SW 1271 (cell line): ENCODE results near the gene CHSY3.

Experiments
- DNase-seq, 2 experiments: peaks; one replicate each; lab custom pipeline; 2025; lab: John Stamatoyannopoulos, UW

CHSY3 gene

DNA sequence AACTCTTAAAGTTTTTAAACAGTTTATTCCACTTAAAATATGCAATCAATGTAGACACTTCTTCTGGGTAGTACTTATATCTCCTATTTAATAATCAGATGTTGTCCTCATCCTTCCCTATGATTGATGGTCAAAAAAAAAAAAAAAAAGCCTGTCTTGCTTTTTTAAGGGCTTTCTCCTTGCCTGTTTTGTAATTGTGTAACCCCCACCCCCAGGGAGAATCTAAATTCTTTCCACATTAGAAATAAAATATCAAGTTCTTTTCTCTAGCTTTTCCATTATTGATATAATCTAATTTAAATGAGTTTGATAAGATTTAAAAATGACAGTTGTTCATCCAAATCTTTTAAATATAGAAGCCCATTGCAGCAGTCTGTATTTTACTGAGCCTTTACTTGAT is 119.7 kb downstream of the CHSY3 start:
- DNase-seq, result no peak

DNA sequence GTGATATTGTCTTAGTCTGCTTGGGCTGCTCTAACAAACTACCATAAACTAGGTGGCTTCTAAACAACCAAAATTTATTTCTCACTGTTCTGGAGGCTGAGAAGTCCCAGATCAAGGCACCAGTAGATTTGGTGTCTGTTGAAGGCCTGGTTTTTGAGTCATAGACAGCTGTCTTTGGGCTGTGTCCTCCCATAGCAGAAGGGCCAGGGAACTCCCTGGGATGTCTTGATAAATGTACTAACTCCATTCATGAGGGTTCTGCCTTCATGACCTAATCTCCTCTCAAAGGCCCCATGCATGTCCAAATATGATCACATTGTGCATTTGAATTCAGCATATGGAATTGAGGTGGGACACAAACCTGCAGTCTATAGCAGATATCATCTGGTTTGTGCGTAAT is 121.2 kb downstream of the CHSY3 start:
- DNase-seq, result no peak

DNA sequence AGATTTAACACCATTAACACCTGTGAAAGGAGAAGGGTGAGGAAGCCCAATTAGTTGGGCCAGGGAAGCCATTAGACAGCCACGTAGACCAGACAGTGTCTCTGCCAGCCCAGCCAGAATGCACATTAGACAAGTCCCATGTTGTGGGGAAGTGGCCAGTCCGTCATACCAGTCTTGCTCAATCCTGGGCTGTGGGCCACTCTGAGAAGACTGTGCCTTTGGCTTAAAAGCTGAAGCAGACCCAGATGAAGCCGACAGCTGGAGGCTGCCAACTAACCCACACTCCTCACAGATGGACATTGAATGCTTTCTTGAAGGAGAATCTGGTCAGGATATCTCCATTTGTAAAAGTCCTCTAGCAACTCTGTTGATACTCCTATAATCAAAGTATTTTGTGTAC is 128.5 kb downstream of the CHSY3 start:
- no peak for DNase-seq

DNA sequence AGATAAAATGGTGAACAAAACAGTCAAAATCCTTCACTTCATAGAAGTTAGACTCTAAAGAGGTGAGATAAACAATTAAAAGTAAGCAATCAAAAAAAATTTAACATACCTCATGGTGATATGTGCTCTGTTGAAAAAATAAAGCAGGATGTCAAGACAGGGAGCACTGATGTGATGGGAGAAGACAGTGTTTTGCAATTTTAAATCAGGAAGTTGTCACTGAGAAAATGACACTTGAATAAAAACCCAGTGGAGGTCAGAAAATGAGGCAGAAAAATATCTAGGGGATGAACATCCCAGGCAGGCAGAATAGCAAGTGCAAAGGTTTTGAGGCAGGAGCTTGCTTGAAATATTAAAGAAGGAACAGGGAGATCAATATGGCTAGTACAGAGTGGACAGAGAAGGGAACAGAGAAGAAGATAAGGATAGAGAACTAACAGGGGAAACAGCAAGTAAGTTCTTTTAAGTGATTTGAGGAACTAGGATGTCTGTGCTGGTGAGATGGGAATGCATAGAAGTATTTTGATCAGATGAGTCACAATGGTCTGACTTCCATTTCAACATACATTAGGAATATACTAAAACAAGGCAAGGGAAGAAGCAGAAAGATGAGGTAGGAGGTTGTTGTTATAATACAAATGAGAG is 130.4 kb downstream of the CHSY3 start:
- peak in 1 of 2 experiments; percentile 26 for DNase-seq

DNA sequence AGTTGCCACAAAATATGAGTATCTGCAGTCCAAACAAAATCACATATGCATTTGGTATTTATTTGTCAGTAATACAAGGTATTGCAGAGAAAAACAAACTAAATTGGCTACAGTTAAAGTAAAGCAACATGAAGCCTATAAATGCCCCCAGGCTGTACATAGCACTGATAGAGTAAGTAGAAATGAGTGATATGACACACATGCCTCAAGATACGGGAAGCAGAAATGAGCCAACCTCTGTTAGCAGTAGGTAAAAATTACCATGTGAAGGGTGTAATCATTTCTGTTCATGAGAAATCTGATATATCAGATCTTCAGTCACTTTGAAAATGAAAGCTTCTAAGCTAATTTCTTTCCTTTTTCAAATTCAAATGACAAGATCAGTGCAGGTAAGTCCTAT is 131.1 kb downstream of the CHSY3 start:
- DNase-seq, result no peak

DNA sequence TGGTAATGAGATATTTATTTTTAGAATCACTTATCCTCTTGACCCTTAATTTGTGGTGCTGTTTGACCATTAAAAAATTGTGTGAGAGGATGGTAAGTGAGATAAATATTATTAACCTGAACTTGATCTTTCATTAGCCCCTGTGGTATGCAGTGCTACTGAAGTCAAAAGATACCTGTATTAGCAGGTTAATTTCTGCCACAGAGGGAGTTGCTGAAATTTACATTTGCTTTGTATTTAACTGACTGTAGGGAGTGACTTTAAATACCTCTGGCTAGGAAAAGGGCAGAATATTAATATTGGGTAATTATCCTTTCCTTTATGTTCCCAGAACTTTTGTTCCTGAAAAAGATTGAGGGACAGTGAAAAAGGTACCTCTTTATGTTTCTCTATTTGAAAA is 133.6 kb downstream of the CHSY3 start:
- DNase-seq, result no peak

DNA sequence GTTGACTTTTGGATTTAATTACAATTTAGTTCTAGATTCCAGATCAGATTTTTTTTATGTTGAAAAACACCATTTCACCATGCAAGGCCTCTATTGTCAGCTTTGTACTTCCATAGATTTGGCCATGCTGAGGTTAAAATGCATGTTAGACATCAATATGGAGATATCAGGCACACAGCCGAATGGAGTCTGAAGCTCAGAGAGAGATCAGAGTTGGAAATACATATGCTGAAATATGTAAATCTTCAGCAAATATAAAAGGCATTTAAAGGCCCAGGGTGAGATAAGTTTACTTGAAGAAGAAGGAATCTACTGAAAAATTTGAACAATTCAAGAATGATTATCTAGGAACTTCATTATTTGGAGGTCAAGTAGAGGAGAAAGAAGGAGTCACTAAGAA is 139.6 kb downstream of the CHSY3 start:
- DNase-seq, result no peak

DNA sequence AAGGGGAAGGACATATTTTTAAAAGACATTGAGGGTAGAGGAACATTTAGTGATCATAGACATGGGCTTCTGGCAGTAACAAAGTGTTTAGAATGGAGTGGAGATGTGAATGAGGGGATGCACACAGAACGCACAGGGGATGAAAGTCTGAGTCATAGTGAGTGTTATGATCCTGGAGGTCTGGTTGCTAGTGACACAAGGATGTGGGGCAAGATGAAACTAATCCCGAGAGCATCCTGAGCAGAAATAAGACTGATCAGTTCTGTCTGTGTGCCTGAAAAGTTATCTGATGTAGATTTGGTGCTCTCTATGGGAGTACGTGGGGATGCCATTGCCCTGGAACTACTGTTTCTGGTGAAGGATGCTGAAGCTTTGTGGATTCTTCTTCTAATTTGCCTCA is 141.1 kb downstream of the CHSY3 start:
- no peak for DNase-seq

DNA sequence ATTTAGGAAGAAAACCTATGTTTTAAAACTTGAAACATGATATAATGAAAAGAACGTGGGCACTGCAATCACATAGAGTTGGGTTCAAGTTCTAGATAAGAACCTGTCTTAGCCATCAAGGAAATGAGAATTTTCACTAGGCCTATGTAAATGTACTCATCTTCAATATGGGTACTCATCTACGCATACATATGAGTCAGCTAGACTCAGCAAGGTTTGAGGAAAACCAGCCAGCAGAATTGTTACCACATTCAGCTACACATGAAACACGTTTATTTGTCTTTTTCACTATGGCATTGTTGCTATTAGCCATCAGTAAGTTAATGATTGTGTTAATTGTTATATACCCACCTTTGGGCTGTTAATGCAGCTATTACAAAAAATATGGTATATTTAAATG is 146.3 kb downstream of the CHSY3 start:
- DNase-seq, result no peak

DNA sequence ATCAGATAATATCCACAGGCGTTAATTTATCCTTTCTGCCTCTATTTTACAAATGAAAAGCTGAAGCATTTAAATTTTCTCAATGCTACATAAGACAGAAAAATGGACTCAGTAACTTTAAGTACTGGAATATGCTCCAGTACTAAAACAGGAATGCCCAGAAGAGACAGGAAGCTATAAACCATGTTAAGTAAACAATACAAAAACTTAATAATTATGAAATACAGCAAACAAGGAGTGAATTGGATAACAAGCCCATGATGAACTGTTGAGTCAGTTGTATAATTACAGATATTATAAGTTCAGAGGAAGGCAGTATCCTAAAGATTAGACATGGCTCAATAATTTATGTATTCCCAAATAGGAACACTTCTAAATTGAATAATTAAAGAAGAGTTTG is 148.5 kb downstream of the CHSY3 start:
- no peak for DNase-seq

DNA sequence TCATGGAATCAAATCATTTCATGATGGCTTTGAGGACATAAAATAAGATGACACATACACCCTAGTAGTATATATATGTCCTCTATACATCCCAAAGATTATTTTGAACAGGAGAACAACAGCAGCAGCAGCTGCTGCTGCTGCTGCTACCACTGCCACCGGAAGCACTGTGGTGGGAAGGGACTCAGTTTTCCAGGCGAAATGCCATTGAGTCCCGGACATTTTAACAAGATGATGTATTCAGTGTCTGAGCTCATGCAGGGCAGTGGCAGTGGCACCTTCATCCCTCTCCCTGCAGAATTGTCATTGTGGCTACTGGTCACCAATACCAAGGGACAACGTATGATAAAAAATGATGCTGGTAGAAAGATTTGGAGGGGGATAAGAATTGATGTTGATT is 151.3 kb downstream of the CHSY3 start:
- DNase-seq, result no peak

DNA sequence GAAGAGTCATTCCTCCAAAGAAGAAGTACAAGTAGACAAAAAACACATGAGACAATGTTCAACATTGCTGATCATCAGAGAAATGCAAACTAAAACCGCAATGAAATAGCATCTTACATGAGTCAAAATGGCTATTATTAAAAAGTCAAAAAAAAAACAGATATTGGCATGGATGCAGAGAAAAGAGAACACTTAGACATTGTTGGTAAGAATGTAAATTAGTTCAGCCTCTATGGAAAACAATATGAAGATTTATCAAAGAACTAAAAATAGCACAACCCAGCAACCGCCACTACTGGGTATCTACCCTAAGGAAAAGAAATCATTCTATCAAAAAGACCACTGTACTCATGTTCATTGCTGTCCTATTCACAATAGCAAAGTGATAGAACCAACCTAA is 157.5 kb downstream of the CHSY3 start:
- no peak for DNase-seq

DNA sequence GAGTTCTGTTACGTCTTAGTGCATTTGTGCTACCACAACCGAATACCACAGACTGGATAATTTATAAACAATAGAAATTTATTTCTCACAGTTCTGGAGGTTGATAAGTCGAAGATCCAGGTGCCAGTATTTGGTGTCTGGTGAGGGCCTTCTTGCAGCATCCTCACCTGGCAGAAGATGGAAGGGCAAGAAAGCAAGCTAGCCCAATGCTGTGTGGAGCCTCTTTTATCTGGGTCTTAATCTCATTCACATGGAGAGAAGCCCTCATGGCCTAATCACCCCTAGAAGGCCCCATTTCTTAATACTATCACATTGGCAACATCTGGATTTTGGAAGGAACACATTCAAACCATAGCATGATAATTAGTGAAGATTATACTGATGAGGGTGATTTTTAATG is 159.3 kb downstream of the CHSY3 start:
- no peak for DNase-seq

DNA sequence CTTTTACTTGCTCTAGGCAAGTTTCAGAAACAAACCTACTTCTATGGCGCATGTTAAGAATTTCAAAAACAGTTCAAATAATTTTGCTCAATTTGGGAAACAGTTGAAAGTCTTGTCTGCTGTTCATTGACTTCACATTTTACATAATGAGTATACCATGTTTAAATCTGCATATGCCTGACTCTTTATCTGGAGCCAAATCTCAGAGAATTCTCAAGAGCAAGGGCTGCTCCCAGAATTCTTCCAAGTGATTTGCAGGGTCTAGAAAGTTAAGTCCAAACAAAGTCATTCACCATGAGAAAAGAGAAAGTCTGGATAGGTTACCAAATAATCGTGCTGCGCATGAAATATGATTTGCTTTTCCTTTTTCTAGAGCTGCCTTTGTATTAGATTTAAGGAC is 160.2 kb downstream of the CHSY3 start:
- no peak for DNase-seq

DNA sequence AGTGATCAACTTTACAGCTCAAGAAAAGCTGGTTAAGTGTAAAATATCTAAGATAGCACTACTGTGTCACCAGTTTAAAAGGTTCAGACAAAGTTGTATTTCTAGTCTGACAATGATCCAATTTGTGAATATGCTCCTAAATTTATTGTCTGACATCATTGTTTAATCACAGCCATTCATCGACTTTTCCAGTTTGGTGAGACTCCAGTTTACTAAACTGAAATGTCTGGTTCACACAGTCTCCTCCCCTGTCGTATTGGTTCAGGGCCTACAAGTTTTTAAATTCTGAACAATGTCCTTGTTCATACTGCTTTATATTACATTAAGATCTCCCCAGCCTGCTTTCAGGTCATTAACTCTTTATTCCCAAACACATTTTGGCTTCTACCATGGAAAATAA is 161.4 kb downstream of the CHSY3 start:
- DNase-seq, result no peak

DNA sequence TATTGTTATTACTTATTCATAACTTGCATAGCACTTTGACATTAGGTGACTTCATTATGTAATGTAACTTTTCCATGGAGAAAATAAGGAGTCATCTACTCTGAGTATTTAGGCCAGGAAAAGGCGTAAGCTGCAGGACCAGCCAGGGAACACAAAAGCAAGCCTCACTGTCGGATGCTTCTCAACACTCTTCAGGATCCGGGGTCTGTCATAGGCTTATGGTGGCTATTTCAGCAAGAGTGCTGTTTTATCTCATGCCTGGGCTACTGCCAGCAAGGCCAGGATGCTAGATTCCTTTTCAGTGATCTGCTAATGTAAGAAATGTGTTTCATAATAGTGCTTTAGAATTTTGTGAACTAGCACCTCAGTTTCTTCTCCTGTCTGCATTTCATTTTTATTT is 162.4 kb downstream of the CHSY3 start:
- no peak for DNase-seq

DNA sequence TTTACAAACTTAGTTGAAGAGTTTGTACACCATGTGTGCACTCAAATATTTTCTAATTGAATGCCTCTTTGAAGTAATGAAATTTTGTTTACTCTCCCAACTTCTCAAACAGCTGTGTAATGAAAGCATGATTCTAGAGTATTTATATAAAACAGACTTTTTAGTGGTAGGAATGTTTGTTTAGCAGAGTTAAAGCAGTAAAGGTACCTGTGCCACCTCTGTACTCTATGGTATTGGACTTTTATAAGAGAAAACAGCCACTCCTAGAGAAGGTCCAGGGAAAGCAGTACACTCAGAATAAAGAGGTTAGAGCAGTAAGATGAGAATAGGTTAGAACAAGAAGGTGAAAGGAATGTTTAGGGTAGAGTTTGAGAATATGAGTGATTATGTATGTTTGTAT is 163.1 kb downstream of the CHSY3 start:
- DNase-seq, result no peak

DNA sequence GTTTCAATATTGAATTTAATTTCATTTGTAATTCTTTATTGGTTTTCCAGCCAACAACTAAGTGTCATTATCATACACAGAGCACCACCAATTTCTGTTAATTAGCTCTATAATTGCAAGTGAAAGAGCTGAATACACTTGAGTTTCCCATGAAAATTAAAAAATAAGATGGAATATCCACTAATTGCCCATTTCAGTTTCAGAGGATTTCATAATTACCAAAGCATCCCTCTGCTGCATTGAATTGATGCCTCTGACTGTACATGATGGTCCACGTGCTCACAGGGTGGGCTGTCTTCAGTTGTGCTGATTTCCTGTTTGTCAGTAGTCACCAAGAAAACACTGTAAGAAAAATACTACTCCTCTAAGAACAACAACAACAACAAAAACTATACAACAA is 163.8 kb downstream of the CHSY3 start:
- DNase-seq, result no peak

DNA sequence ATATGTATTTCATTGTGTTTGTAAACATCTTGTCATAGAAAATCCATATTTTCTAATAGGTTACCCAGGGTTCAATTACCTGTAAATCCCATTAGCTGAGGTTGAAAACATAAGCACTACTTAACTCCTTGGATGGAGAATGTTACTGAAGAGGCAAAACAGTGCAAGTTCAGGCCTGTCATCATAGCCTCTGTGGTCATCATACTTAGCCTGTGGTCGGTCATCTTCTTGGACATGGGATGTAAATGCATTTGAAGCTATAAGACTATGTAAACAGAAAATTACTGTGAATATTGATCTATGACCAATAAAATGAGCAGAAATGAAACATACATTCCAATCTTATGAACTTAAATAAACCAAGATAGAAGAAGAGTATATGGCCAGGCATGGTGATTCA is 164.7 kb downstream of the CHSY3 start:
- no peak for DNase-seq

DNA sequence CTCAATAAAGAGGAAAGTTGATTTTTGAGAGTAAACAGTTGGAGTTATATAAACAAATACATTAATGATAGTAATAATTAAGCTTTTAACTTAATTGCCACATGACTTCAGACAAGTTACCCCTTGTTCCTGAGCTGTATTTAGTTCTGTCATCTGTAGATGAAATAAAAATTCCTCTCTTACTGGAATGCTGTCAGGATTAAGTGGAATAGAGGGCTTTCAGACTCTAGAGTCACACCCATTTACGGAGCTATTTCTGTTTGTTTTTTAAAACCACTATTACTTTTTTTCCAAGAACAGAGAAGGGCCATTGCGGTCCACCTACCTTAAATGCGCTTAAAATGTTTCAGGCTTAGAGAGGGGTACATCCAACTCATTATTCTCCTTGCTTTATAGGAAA is 170.6 kb downstream of the CHSY3 start:
- no peak for DNase-seq

DNA sequence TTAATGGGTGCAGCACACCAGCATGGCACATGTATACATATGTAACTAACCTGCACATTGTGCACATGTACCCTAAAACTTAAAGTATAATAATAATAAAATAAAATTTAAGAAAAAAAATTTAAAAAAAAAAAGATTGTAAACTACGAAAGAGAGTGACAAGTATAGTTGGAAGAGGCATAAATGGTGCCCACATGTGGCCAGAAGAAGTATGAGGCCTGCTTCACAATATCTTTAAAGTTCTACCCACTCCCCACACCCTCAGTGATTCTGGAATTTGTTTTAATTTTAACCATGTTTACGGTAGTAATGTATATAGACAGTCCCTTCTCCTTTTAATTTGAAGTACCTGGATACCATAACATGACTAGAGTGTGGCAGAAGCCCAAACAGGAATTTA is 172.7 kb downstream of the CHSY3 start:
- no peak for DNase-seq

DNA sequence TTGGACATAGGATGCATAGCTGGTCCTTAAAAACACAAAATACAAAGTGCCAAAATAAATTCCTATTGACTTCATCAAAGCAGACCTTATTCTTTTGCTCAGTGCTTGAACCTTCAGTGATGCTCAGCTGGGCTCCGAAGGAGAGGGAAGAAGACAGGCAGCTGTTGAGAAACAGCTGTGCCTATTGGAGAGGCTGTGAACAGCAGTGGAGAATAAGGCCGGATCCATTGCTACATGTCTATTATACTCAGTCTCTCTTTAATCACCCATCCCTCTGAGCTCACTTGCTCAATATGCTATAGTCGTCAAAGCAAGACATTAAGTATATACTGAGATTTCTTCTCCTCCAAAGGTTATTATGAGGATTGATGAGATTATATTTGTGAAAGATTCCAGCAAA is 174.4 kb downstream of the CHSY3 start:
- DNase-seq, result no peak

DNA sequence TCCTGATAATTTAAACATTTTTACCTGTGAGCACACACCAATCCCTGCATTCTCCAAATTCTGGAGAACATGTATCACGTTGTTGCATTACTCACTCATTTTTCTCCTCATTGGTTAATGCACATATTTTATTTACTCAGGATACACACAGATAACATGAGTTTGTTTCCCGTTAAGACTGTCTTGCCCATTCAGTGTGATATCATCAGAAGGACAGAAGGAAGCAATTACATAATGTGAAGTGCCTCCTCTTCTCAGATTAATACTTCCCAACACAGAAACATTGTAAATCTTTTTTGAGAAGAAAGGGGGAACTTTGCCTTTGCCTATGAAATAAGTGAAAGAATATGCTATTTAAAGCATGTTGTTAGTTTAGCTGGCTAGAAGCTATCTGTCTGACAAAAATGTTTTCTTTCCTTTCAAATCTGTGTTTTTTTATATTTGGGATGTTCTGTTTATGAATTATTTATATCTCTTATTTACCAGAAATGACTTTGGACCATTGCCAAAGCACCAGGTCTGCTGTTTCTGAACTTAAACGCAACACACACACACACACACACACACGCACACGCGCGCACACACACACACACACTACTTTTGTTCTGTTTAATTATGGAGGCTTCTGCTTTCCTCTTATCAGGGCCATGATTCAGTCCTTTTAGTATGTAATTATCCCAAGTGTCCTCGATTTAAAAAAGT is 186.5 kb downstream of the CHSY3 start:
- DNase-seq, result no peak

DNA sequence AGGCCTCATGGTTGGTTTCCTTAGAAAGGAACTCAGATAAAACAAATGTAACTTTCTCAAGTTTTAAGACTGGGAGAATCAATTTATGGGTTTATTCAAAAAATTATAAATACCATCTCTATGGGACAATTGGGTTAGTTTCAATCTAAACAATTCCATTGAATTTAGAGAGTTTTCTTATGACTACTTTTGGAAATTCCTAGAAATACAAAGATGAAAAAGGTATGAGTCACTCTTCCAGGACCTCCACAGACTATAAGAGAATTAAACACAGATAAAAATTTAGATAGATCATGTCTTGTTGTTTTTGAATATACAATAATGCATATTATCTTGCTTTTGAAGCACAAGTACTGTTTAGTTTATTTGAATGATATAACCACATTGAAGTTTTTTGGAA is 188.7 kb downstream of the CHSY3 start:
- no peak for DNase-seq
